ENCODE data around the gene RPL22. TPM values are rescaled to one million over a fixed set of nuclear protein-coding genes. Genes with fewer than 3 reads are reported as not detected.
A peak's percentile ranks its signal among the peaks of the same experiment; 100 is the strongest.

RPL22 gene
- total and polyA plus RNA-seq, 2 of the 8 experiments (the other 6 are each of a cell fraction or from before 2014, with no cell fraction given) = 133 to 521 TPM

DNA sequence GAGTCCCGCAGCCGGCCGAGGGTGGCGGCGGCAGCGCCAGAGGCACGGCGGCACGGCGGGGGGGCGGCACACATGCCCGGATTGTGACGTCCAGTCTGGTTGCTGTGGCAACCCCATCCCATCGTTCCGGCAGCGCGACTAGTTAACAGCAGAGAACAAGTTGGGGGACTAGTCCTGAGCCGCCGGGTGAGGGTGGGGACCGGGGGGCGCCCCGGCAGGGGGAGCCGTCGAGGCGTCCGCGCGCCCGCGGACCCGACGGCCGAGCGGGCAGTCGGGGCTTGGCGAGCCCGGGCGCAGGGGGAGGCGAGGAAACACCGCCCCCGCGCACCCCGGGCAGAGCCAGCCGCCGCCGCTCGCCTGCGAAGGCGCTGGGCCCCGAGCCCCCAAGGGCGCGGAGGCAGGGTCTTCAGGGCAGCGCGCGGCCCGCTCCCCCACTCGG is 19.1 kb downstream of the RPL22 start, which contains the start of gene CHD5:
CHD5 (minus strand) TSS at position 54 of the 439 bp plus-strand sequence. CDS start 298 bp downstream, outside the sequence.
- H3K9ac ChIP-seq (replicated peaks in 1 of 4; ENCODE audit: extremely low read depth in 1 of 4, low read depth in 3 of 4, low read length in 3 of 4) = no peak within 1 kb of the TSS
- H3K23ac ChIP-seq (ENCODE audit: insufficient read length) = no peak within 1 kb of the TSS
- peaks cover 4 to 9% (median 7%) of the 10 kb centered on the region in 4 experiments for H3K4me1 ChIP-seq (replicated peaks in 1 of 4; ENCODE audit: control insufficient read depth in 3 of 4, insufficient read depth in 4 of 4, low read length in 3 of 4)
- no peak within 1 kb of the TSS for H3K4ac ChIP-seq (replicated peaks; ENCODE audit: insufficient read length, low read depth, low read length)
- no peak within 1 kb of the TSS for H4K5ac ChIP-seq (ENCODE audit: insufficient read length, low read depth, low read length)
- FAIRE-seq (no peak), DNase-seq (ENCODE audit: low read depth in 1 of 2, low spot score in 2 of 2) (peak in 1 of 2 experiments; percentile 82)
- peaks cover under 1 to 7% (median under 1%) of the 10 kb centered on the region in 4 experiments; a peak in 3 of 8 replicates for H3K36me3 ChIP-seq (ENCODE audit: control insufficient read depth in 2 of 4, insufficient read depth in 4 of 4, low read length in 3 of 4)
- H3K79me1 ChIP-seq (ENCODE audit: low read depth, low read length) = no peaks in the 10 kb centered on the region; the same call in 1 of the 2 replicates
- POLR2A ChIA-PET (ENCODE audit: partially characterized antibody) = interaction anchor here (1.0 to 6.0 kb wide), 4 partner anchors 14 to 234 kb away, joined by 3 to 50 read pairs (median 4); partner anchors contain the start of gene RPL22
- H3K27ac ChIP-seq (ENCODE audit: low read depth, low read length) = no peak within 1 kb of the TSS
- H3K27me3 ChIP-seq (replicated peaks in 1 of 4; ENCODE audit: control insufficient read depth in 3 of 4, extremely low read depth in 1 of 4, insufficient read depth in 3 of 4, low read length in 3 of 4) = peaks cover 19 to 61% (median 46%) of the 10 kb centered on the region in 4 experiments
- H2BK20ac ChIP-seq (ENCODE audit: low read length) = no peak within 1 kb of the TSS
- no peak within 1 kb of the TSS for H2BK15ac ChIP-seq (ENCODE audit: low read length)
- H4K8ac ChIP-seq (ENCODE audit: extremely low read depth, insufficient read depth, low read length) = peak within 1 kb of the TSS; percentile 57
- H4K20me1 ChIP-seq (replicated peaks in 1 of 2; ENCODE audit: control insufficient read depth in 1 of 2, insufficient read depth in 2 of 2, low read length in 2 of 2) = peaks cover 3 to 18% of the 10 kb centered on the region in 2 experiments
- H3K56ac ChIP-seq (replicated peaks; ENCODE audit: insufficient read length, low read depth, low read length) = no peak within 1 kb of the TSS
- no peak within 1 kb of the TSS for H2BK5ac ChIP-seq (ENCODE audit: low read depth, low read length)
- H3K4me3 ChIP-seq (ENCODE audit: extremely low read depth in 1 of 4, insufficient read depth in 2 of 4, low read depth in 3 of 4, low read length in 4 of 4) = peak within 1 kb of the TSS; percentile 39 to 55 (median 41)
- peaks cover 9% of the 10 kb centered on the region; the same call in 1 of the 2 replicates for H3K23me2 ChIP-seq (ENCODE audit: low read depth, low read length)
- H3K14ac ChIP-seq (ENCODE audit: insufficient read length) = no peak within 1 kb of the TSS
- CTCF ChIA-PET (ENCODE audit: partially characterized antibody) = interaction anchor here (1.8 kb wide), 1 partner anchor 60 kb away, joined by 8 read pairs; no protein-coding TSS in a partner anchor
- H3K9me3 ChIP-seq (ENCODE audit: insufficient read depth in 2 of 2, low read depth in 1 of 2, low read length in 1 of 2) = no peaks in the 10 kb centered on the region
- H3K4me2 ChIP-seq (ENCODE audit: insufficient read depth in 1 of 2, low read depth in 2 of 2, low read length in 2 of 2) = peak within 1 kb of the TSS; percentile 42 to 80
- H3K79me2 ChIP-seq (ENCODE audit: control insufficient read depth in 1 of 2, insufficient read depth in 2 of 2, low read length in 2 of 2) = peaks cover 0 to under 1% of the 10 kb centered on the region in 2 experiments; a peak in 1 of 4 replicates
- H2BK12ac ChIP-seq (ENCODE audit: low read depth, low read length) = no peak within 1 kb of the TSS
- H2AFZ ChIP-seq (ENCODE audit: low read length) = no peak within 1 kb of the TSS
- no peak within 1 kb of the TSS for H2AK5ac ChIP-seq (ENCODE audit: low read depth, low read length)
- H3K18ac ChIP-seq (ENCODE audit: extremely low read depth, low read length) = 0 out of 2 replicates have a peak within 1 kb of the TSS, but pooled peaks have one; percentile 13
- H4K91ac ChIP-seq (replicated peaks; ENCODE audit: insufficient read length, low read length) = no peak within 1 kb of the TSS
- WGBS, 2 experiments (ENCODE audit: extremely low coverage in 1 of 2, insufficient coverage in 1 of 2, insufficient read length in 1 of 2, insufficient replicate concordance in 2 of 2, low coverage in 1 of 2, low lambda C conversion rate in 2 of 2, missing lambda C conversion rate in 1 of 2) = 4% methylated on average over 52 of the region's 57 CpGs; no CpG with 5 or more reads in 1 of the 2 experiments
- no peak within 1 kb of the TSS for H2BK120ac ChIP-seq (replicated peaks; ENCODE audit: low read depth, low read length)
- TF ChIP-seq CHD1 (IDR thresholded peaks at IDR 0.05; ENCODE audit: low read depth, low read length) = no peak
- no peak for TF ChIP-seq MAFK (IDR thresholded peaks at IDR 0.05; ENCODE audit: low read depth, low read length)
- no peak for TF ChIP-seq EP300 (IDR thresholded peaks at IDR 0.05; ENCODE audit: borderline replicate concordance in 1 of 2, low read depth in 2 of 2, low read length in 2 of 2)
- peak in 1 of 2 experiments; percentile 25; a peak in 1 of 4 replicates for TF ChIP-seq RAD21 (IDR thresholded peaks at IDR 0.05 in 1 of 2, conservative IDR thresholded peaks at IDR 0.05 in 1 of 2; ENCODE audit: low read depth in 2 of 2, low read length in 2 of 2)
- no peak for TF ChIP-seq TAF1 (IDR thresholded peaks at IDR 0.05; ENCODE audit: low read depth, low read length)
- TF ChIP-seq TBP (IDR thresholded peaks at IDR 0.05; ENCODE audit: low read depth, low read length) = no peak
- TF ChIP-seq CBX5 (IDR thresholded peaks at IDR 0.05; ENCODE audit: low read depth, low read length) = no peak
- TF ChIP-seq HDAC6 (IDR thresholded peaks at IDR 0.05; ENCODE audit: low read depth, low read length) = no peak
- TF ChIP-seq NRF1 (IDR thresholded peaks at IDR 0.05; ENCODE audit: low read depth, low read length) = no peak
- no peak for TF ChIP-seq SIX5 (IDR thresholded peaks at IDR 0.05; ENCODE audit: low read depth, low read length)
- TF ChIP-seq NANOG (IDR thresholded peaks at IDR 0.05; ENCODE audit: insufficient read depth, low read depth, low read length, poor library complexity, severe bottlenecking) = no peak
- TF ChIP-seq RBBP5 (IDR thresholded peaks at IDR 0.05; ENCODE audit: borderline replicate concordance, low read depth, low read length) = 0 out of 2 replicates have a peak, but pooled peaks have one; percentile 11
